Memory B cell (primary cell): ENCODE results near the gene DYDC1.
"Not testable (repeated sequence)": the region's sequence is repeated elsewhere in the genome, so short reads cannot be mapped to it uniquely, and the experiment has no call there.

Source experiments
- ATAC-seq: fragments of 150-1000 bp; cut with Tn5 transposase; 2 replicates; pipeline ENCODE4 v1.10.0; 2021; ENCODE audit warnings: low read depth, mild to moderate bottlenecking, moderate library complexity
- DNase-seq, 2 donors: peaks; one replicate each; pipeline ENCODE4 v3.0.0; 2022; ENCODE audit warnings: low spot score in 2 of 2
- H3K27ac Mint-ChIP-seq: one replicate; pipeline ENCODE4 v1.8.0; 2022; ENCODE audit warnings: mild to moderate bottlenecking, moderate library complexity, mixed read lengths
- H3K27me3 Mint-ChIP-seq: one replicate; pipeline ENCODE4 v1.8.0; 2022; ENCODE audit warnings: mixed read lengths
- H3K36me3 Mint-ChIP-seq: one replicate; pipeline ENCODE4 v1.8.0; 2022; ENCODE audit warnings: mild to moderate bottlenecking, mixed read lengths
- H3K4me1 Mint-ChIP-seq: one replicate; pipeline ENCODE4 v1.8.0; 2022; ENCODE audit warnings: mixed read lengths
- H3K4me3 Mint-ChIP-seq: one replicate; pipeline ENCODE4 v1.8.0; 2022; ENCODE audit warnings: mild to moderate bottlenecking, moderate library complexity, mixed read lengths
- H3K9me3 Mint-ChIP-seq: one replicate; pipeline ENCODE4 v1.8.0; 2022; ENCODE audit warnings: mixed read lengths

Gene DYDC1

DNA sequence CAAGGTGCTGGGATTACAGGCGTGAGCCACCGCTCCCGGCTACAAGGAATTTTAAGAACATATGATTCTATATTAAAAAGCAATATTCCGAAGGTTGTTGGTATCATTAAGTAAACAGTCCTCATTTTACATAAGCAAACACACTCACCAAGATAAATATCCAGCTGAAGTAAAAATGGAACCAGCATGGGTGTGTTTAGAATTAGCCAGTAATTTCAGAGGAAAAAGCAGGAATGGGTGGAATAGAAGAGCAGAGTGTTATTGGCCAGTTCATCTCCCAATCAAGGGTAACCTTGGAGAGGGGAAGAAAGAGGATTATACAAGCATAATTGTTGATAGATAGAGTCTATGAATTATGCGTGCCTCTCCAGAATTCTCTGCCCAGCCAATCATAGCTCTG is 35.4 kb downstream of the DYDC1 start:
- Mint-ChIP-seq H3K27ac (no peak overlapping the region), H3K36me3 (no peaks in the 10 kb centered on the region), H3K4me3 (no peak overlapping the region), H3K27me3 (peaks cover 3% of the 10 kb centered on the region), H3K9me3 (no peaks in the 10 kb centered on the region), H3K4me1 (no peaks in the 10 kb centered on the region)
- no peak for ATAC-seq
- DNase-seq: no peak

GRCh38 chr10:80320377-80320776 is 36.2 kb downstream of the DYDC1 start:
- no peak for ATAC-seq
- Mint-ChIP-seq H3K36me3 (no peaks in the 10 kb centered on the region), H3K27ac (no peak overlapping the region), H3K4me1 (no peaks in the 10 kb centered on the region), H3K4me3 (no peak overlapping the region), H3K27me3 (peaks cover 3% of the 10 kb centered on the region), H3K9me3 (no peaks in the 10 kb centered on the region)
- no peak for DNase-seq

GRCh38 chr10:80319725-80320290 is 36.7 kb downstream of the DYDC1 start:
- H3K4me1 Mint-ChIP-seq: no peaks in the 10 kb centered on the region
- H3K36me3 Mint-ChIP-seq: no peaks in the 10 kb centered on the region
- H3K4me3 Mint-ChIP-seq: no peak overlapping the region
- H3K27me3 Mint-ChIP-seq: peaks cover 3% of the 10 kb centered on the region
- H3K27ac Mint-ChIP-seq: no peak overlapping the region
- no peaks in the 10 kb centered on the region for H3K9me3 Mint-ChIP-seq
- DNase-seq (no peak), ATAC-seq (no peak)

- no peak overlapping the region for H3K4me3 Mint-ChIP-seq
- H3K9me3 Mint-ChIP-seq: no peaks in the 10 kb centered on the region
- peaks cover 3% of the 10 kb centered on the region for H3K27me3 Mint-ChIP-seq
- no peaks in the 10 kb centered on the region for H3K36me3 Mint-ChIP-seq
- ATAC-seq (no peak), DNase-seq (no peak)
- no peak overlapping the region for H3K27ac Mint-ChIP-seq
- no peaks in the 10 kb centered on the region for H3K4me1 Mint-ChIP-seq
Measured at GRCh38 chr10:80319318-80319717, 37.2 kb downstream of the DYDC1 start.

DNA sequence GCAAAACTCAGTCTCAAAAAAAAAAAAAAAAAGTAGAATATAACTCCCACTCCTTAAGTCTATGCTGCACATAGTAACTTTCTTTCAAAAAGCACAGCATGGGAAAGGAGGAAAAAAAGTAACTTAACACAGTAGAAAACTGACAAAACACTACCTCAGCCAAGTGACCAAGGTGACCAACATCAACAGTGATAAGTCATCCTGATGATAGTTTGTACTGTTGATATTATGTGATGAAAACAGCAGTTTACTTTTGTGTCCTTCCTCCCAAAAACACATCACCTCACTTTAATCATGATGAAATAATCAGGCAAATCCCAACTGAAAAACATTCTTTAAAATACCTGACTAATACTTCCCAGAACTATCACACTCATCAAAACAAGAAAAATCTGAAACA is 37.8 kb downstream of the DYDC1 start:
- ATAC-seq (no peak), DNase-seq (no peak)
- Mint-ChIP-seq H3K36me3 (no peaks in the 10 kb centered on the region), H3K4me3 (no peak overlapping the region), H3K9me3 (no peaks in the 10 kb centered on the region), H3K4me1 (no peaks in the 10 kb centered on the region), H3K27me3 (peaks cover 3% of the 10 kb centered on the region), H3K27ac (no peak overlapping the region)

GRCh38 chr10:80315391-80315790 is 41.2 kb downstream of the DYDC1 start:
- no peak for DNase-seq
- H3K4me1 Mint-ChIP-seq: peaks cover 2% of the 10 kb centered on the region
- no peak overlapping the region for H3K27ac Mint-ChIP-seq
- H3K9me3 Mint-ChIP-seq: no peaks in the 10 kb centered on the region
- H3K36me3 Mint-ChIP-seq: no peaks in the 10 kb centered on the region
- no peak for ATAC-seq
- H3K27me3 Mint-ChIP-seq: peaks cover 3% of the 10 kb centered on the region
- H3K4me3 Mint-ChIP-seq: no peak overlapping the region

- Mint-ChIP-seq H3K27me3 (no peaks in the 10 kb centered on the region), H3K9me3 (no peaks in the 10 kb centered on the region), H3K4me1 (peaks cover 2% of the 10 kb centered on the region), H3K27ac (no peak overlapping the region), H3K4me3 (no peak overlapping the region), H3K36me3 (no peaks in the 10 kb centered on the region)
- DNase-seq (no peak), ATAC-seq (no peak)
Measured at GRCh38 chr10:80313523-80313922, 43.0 kb downstream of the DYDC1 start.

- not testable (repeated sequence) for H3K36me3 Mint-ChIP-seq, H3K9me3 Mint-ChIP-seq, ATAC-seq, H3K27me3 Mint-ChIP-seq, DNase-seq, H3K27ac Mint-ChIP-seq, H3K4me3 Mint-ChIP-seq, H3K4me1 Mint-ChIP-seq
Measured at GRCh38 chr10:80305989-80306388, 50.6 kb downstream of the DYDC1 start.

- Mint-ChIP-seq H3K36me3 (peaks cover 6% of the 10 kb centered on the region), H3K27ac (no peak overlapping the region), H3K27me3 (peaks cover 8% of the 10 kb centered on the region), H3K4me3 (no peak overlapping the region), H3K4me1 (no peaks in the 10 kb centered on the region), H3K9me3 (peaks cover 14% of the 10 kb centered on the region)
- ATAC-seq (no peak), DNase-seq (no peak)
Measured at GRCh38 chr10:80296942-80297341, 59.6 kb downstream of the DYDC1 start.

DNA sequence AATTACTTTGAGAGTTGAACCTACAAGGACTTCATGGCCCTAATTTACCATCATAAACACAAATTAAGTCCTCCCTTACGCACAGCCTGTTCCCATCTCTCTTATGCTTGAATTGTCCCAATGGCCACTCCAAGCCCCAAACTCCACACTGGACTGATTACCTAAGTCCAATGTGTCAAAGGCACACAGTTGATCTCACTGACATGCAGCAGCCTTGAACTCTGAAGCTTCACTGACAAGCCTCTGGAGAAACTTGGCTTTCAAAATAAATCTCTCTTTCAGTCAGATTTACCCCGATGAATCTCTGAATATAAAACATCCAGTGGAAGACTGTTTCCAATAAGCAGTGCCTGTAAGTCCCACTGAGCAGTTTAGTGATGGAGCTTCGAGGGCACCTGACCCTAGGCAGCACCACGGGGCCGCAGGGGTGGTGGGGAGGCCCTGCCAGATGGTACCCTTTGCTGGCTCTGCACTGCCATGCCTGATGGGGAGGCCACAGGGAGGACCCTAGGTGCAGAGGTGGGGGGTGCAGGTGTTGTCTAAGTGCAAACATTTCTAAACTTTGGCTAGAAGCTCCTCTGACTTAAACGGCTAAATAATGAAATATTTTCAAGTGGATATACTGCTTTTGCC is 63.8 kb downstream of the DYDC1 start:
- no peak for DNase-seq
- H3K9me3 Mint-ChIP-seq: peaks cover 7% of the 10 kb centered on the region
- peaks cover 4% of the 10 kb centered on the region for H3K36me3 Mint-ChIP-seq
- H3K4me1 Mint-ChIP-seq: no peaks in the 10 kb centered on the region
- ATAC-seq: no peak
- peaks cover 13% of the 10 kb centered on the region for H3K27me3 Mint-ChIP-seq
- no peak overlapping the region for H3K27ac Mint-ChIP-seq
- H3K4me3 Mint-ChIP-seq: no peak overlapping the region

DNA sequence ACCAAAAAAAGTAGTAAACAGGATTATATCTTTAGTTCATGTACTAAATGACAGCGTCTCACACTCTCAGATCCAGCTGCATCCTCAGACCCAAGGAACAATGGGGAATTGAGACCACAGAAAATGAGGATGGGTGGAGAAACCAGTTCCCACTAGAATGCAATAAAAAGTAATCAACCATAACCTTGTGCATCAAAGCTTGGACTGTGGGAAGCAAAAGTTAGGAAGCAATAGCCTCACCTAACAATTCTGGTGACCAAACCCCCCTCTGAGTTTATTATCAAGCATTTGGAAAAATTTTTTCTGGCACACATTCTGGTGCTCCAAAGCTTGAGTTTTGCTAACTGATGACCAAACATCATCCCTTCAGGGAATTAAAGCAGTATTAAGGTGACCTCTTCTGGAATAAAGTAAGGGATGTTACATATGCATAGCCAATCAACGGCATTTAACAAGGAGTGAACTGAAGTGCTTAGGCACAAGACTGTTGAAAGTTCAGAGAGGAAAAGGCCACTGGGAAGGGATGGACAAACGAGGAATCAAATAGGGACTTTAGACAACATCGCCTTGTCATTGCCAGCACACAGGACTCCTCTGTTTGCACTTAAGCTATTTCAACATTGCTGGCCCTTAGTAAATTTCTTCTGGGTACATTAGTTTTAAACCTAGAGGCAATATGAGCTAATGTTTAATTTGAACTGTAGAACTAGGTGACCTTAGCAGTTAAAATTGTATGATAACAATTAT is 65.9 kb downstream of the DYDC1 start:
- H3K27ac Mint-ChIP-seq: no peak overlapping the region
- ATAC-seq (no peak), DNase-seq (no peak)
- peaks cover 2% of the 10 kb centered on the region for H3K9me3 Mint-ChIP-seq
- H3K4me1 Mint-ChIP-seq: no peaks in the 10 kb centered on the region
- H3K4me3 Mint-ChIP-seq: no peak overlapping the region
- H3K27me3 Mint-ChIP-seq: peaks cover 15% of the 10 kb centered on the region
- no peaks in the 10 kb centered on the region for H3K36me3 Mint-ChIP-seq

DNA sequence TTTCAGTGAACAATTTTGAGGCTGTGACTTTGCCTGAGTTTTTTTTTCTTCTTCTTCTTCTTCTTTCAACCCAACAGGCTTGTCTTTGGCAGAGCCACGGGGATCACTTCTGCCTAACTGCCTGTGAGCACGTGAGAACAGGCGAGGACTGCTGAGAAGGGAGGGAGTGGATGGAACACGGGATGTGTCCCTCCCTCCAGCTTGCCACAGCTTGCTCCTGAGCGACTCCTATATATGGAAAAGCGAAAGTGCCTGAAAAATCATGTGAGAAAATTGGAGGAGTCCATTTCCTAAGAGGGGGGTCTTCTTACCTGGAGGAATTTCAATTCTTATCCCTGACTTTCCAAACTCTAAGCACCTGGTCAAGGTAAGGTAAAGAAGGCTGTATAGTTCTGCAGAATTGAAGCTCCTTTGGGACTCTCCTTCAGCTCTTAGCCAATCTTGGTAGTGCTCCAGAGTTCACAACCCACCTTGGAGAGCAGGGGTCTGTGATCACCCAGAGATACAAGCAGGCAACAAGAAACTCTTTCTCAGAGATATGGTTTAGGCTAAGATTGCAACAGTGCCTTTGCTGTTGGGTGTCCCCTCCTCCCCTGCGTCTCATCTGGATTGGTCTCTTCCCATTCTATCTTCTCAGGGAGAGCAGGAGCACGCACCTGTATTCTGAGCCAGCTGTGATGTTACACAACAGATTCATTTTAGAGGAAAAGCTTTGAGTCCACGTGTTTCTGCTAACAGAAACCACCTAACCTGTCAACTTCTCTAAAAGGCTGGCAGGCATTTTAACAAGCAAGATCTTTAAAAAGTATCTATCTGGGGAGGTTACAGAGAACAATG is 66.9 kb downstream of the DYDC1 start, which contains the start of gene MAT1A:
Gene MAT1A, minus strand, starts transcription at position 208 of the 837 bp plus-strand sequence. CDS start 235 bp downstream, outside the sequence.
- Mint-ChIP-seq H3K36me3 (no peaks in the 10 kb centered on the region), H3K4me3 (no peak within 1 kb of the TSS), H3K4me1 (no peaks in the 10 kb centered on the region), H3K27me3 (peaks cover 15% of the 10 kb centered on the region), H3K27ac (no peak within 1 kb of the TSS), H3K9me3 (no peaks in the 10 kb centered on the region)
- no peak for ATAC-seq
- no peak for DNase-seq

DNA sequence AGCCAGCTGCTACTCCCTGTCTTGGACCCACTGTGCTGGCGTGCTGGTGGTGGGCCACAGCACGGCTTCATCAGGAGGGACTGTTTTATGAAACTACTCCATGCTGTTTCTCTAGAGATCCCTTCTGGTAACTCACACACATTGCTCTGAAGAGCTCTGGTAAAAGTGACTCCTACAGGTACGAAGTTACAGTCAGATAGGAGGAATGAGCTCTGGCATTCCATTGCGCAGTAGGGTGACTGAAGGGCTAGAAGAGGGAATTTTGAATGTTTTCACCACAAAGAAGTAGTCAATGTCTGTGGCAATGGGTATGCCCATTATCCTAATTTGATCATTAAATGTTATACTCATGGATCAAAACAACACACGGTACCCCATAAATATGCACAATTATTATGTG is 67.7 kb downstream of the DYDC1 start:
- H3K27me3 Mint-ChIP-seq: peaks cover 14% of the 10 kb centered on the region
- H3K4me1 Mint-ChIP-seq: no peaks in the 10 kb centered on the region
- H3K9me3 Mint-ChIP-seq: no peaks in the 10 kb centered on the region
- no peak overlapping the region for H3K27ac Mint-ChIP-seq
- ATAC-seq: no peak
- DNase-seq: no peak
- H3K4me3 Mint-ChIP-seq: no peak overlapping the region
- no peaks in the 10 kb centered on the region for H3K36me3 Mint-ChIP-seq
